GM13977 (cell line): ENCODE data around the gene TP53BP2.

Experiments used
- DNase-seq: peaks from one replicate; pipeline ENCODE4 v3.0.0; 2012; ENCODE audit warnings: low spot score
- CTCF ChIP-seq: IDR thresholded peaks from 2 replicates; pipeline ENCODE4 v1.5.1; 2012; ENCODE audit warnings: mild to moderate bottlenecking, control low read depth; ENCODE audit not compliant: insufficient read depth; ENCODE audit errors: extremely low read depth, missing control alignments
- in situ Hi-C: fragments of 300-500 bp; cut with MboI; formaldehyde crosslinking; loops from one replicate; pipeline ENCODE4 v1.12.0; 2022; ENCODE audit warnings: low sequenced_read_pairs, low pct_unique_long_range_greater_than_20kb, mixed read lengths, inconsistent platforms; ENCODE audit not compliant: unreplicated experiment

The TP53BP2 gene

GRCh38 chr1:223730479-223731132 lies 115.1 kb downstream of the TP53BP2 start:
- in situ Hi-C loops, result no loop called here
- TF ChIP-seq CTCF, result no peak
- no peak for DNase-seq

- DNase-seq, result no peak
- no peak for TF ChIP-seq CTCF
- in situ Hi-C loops, result no loop called here
These were observed 115.8 kb downstream of the TP53BP2 start for GRCh38 chr1:223729906-223730305.
